LoVo (cell line): ENCODE results near the gene MRPS34.
"Not testable (repeated sequence)": the region's sequence is repeated elsewhere in the genome, so short reads cannot be mapped to it uniquely, and the experiment has no call there.

Experiments used
- DNase-seq: peaks from one replicate; pipeline ENCODE4 v3.0.0-alpha.2; 2016; ENCODE audit warnings: low spot score

The MRPS34 gene

DNA sequence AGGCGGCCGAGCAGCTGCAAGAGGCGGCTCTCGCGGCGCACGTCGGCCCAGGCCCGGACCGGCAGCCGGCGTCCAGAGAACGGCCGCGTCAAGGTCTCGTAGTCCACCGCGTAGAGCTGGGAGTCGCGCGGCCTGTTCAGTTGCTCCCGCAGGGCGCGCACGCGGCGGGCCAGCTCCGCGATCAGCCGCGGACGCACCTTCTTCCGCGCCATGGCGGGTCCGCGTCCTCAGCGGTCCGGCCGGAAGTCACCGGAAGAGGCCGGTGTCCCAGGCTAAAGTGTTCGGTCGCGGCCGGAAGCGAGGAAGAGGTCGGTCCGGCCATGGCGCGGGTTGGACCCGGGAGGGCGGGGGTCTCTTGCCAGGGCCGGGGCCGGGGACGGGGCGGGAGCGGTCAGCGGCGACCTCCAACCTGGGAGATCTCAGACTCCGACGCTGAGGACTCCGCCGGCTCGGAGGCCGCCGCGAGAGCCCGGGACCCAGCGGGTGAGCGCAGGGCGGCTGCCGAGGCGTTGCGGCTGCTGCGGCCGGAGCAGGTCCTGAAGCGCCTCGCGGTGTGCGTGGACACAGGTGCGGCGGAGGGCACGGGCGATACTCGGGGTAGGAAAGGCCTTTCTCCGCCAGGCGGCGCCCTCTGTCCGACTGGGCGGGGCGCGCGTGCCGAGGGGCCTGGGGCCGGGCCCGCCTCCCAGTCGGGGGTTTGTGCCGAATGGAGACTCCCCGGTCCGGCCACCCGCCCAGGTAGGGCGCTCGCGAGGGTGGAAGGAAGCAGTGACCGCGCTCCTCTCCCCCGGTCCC lies at the start of gene MRPS34:
Gene MRPS34 (minus strand): TSS at position 227 of the 795 bp plus-strand sequence. CDS start 15 bp downstream, at position 212.
- DNase-seq: peak; percentile 91

DNA sequence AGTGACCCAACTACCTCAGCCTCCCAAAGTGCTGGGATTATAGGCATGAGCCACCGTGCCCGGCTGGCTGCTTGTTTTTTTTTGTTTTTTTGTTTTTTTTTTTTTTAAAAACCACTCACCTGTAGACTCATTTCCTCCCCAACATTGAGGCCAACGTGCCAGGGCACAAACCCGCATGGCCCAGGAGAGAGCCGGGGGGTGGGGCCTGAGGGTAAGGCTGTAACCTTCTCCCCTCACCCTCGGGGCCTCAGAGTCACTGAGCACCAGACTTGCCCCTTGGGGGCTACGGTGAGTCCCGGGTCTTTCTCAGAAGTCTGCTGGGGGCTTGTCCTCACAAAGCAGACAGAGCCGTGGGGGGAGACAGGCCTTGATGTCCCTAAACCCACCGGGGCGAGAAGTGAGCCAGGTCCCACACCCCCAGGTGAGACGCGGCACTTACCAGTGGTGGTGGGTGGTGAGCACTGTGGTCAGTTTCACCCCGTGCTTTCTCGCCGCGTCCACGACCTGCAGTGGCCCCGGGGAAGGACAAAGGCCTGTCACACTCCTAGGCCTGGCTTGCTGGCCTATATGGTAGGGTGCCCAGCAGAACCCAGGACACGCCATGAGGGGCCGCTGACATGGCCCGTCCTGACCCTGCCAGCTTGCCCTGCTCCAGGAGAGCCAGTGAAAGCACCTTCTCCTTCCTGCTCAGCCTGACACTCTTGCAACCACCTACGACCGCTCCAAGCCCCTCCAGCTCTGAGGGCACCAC lies 49.1 kb upstream of the MRPS34 start:
- no peak for DNase-seq

DNA sequence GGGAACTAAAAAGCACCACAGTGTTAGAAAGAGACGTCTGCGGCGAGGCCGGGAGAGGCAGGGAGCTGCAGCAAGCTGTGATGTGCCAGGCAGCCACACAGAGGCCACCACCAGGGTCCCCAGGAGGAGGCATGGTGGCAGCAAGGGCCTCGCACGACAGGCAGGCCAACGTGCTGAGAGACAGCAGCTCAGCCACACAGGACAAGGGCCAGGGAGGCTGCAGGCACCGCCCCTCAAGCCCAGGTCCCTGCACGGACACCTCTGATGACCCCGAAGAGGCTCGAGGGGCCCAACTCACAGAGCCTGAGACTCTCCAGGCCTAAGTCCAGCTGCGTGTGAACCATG lies 48.0 kb upstream of the MRPS34 start:
- DNase-seq: no peak

DNA sequence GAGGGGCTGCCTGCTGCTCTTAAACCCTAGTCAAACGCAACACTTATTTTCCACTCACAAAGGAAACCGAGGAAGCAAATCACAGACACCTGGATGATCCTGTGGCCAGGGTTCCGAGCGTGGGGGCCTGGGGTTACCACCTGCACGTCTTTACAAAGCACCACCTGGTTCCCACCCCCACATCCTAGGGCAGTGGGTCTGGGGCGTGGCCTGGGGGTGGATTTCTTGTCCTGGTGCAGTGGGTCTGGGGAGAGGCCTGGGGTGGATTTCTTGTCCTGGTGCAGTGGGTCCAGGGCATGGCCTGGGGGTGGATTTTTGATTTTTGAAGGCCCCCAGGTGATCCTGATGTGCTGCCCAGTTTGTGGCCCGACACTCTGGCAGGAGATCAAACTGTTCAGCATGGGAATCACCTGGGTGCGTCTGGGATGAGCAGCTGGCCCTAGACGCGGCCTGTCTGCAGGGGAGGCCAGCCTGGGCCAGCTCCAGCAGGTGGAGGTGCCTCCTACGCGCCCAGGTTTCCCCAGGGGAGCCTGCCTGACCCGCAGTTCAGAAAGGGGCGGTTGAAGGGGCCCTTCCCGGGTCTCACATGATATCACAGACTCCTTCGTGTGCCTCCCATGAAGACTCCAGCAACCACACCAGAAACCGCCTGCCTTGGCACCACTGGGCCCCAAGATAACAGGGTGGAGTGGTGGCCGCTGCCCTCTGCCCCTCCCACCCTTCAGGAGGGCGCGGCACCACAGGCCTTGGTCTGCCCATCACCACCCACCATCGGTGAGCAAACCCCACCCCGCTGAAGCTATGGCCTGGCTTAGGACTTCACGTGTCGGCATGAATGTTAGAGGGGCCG lies 47.4 kb upstream of the MRPS34 start:
- no peak for DNase-seq

DNA sequence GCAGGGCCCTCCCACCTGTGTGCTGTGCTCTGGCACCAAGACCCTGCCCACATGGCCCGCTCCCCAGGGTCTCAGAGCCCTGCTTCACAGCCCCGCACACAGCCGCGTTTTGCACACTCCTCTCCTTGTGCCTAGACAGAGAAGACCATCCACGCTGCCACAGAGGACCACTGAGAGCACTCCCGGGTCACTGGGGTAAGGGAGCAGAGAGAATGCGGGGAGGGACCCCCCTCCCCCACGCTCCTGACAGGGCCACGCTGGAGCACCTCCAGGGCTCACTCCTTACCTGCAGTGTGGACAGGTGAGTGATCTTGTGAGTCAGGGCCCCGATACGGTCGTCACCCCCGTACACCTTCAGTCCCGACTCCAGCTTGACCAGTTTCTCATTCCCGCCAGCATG lies 46.7 kb upstream of the MRPS34 start:
- DNase-seq: no peak

- no peak for DNase-seq
Observed at GRCh38 chr16:1818873-1819525, 46.1 kb upstream of the MRPS34 start.

DNA sequence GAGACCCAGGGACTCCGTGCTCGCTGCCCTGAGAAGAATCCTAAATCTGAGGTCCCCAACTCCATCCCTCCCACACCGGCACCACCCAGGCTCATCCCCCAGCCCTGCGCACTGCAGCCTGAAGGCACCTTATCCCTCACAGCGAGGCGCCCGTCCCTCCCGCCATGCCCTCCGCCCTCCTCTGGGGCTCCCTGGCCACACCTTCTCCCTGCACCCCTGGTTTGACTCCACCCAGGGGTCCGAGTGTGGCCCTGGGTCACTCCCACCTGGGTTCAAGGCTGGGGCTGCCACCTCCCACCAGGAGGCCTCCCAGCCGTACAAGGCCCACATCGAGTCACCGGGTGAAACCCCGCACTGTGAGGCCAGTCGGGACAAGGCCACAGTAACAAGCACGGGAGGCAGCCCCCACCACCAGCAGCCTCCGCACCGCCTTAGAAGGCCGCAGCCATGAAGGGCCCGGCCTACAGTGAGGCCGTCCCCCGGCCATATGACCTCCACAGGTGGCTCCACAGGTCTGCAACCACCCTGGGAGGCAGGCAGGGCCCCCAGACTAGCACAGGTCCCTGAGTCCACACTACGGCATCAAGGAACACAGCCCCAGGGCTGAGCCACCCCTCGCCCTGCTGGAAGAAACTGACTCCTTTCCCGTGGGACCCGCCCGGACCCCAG lies 45.4 kb upstream of the MRPS34 start:
- DNase-seq: no peak

DNA sequence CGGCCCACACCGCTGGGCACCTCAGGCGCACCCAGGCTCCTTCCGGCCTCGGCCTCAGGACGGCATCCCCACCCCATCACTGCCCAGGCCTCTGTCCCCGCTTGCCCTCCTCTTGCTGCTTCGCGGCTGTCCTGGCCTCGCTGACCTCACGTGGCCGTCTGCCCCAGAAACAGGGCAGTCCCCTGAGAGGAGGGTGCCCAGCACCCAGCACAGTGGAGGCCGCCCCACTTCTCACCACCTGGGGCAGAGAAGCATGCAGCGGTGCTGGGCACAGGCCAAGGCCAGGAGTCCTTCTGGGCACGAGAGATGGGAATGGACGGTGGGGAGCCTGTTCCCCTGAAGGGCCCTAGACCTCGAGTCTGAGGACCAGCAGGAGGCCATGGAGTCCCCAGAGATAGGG lies 44.8 kb upstream of the MRPS34 start:
- DNase-seq: no peak

DNA sequence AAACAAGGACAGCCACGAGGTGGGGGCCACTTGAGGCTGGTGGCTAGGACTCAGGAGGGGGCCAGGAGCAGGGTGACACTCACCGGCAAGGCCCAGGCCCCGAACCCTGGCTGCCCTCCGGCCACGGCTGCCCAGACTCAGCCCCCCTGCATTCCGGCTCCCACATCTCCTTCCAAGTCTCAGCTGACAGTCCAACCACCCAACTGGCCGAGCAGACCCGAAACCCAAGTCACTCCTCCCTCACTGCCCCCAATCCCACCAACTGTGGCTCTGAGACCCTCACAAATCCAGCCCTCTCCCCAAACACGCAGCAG lies 44.3 kb upstream of the MRPS34 start:
- DNase-seq: no peak

DNA sequence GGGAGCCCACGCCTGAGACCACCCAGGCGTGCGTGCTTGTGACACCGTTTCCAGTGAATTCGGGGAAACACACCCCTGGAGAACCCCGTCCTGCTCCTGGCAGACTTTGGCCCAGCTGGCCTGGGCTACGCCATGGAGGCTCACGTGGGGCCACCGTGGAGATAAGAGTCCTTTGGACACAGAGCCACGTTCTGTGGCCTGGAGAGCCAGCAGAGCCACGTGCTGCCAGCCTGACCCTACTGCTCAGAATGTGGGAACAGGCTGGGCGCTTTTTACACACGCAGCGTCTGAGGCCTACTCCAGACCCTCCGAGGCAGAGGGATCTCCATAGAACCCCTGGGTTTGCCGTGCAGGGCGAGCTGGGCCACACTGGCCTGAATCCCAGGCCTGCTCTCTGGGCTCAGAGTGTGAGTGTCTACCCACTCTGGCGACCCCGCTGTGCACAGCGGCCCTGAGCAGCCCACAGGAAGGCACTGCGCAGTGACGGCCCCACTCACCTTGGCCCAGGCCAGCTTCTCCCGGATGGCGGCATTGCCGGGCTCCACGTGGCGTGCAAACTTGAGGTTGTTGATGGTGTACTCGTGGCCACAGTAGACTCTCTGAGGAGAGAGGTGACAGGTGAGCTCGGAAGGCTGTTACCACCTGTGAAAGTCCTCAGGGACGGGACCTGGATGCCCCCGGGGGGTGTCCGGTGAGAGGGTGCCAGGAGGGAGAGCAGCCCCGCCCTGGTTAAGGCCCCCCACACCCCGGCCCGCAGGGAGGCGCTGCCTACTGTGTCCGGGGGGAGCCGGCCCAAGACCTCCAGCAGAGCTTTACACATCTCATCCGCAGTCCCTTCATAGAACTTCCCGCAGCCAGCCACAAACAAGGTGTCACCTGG lies 43.7 kb upstream of the MRPS34 start:
- no peak for DNase-seq

DNA sequence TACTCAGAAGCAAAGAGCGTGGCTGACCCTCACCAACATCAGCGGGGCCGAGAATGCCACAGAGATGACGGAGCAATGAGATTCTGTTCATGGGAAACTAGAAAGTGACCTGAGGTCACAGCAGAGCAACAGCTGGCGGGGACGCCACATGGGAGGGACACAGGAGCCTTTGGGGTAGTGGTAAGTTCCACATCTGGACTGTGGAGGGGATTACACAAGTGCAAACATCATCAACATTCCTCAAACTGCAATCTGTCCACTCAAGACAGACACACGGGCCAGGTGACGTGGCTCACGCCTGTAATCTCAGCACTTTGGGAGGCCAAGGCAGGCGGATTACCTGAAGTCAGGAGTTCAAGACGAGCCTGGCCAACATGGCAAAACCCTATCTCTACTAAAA lies 42.5 kb upstream of the MRPS34 start:
- no peak for DNase-seq

DNA sequence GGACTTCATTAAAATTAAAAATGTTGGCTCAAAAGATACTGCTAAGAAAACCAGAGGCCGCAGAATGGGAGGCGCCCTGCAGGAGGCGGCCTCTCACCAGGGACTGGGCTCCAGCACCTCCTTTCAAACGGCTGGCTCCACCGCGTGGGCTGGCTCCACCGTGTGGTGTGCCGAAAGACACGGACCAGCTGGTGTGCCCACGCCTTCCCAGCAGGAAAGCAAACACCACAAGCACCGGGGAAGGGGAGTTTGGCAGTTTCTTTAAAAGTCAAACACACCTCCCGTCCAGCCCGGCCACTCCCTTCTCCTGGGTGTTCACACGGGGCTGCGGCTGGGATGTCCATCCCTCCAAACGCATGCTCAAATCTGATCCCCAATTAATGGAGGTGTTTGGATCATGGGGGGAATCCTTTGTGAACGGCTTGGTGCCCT lies 39.8 kb upstream of the MRPS34 start:
- peak; percentile 15 for DNase-seq

DNA sequence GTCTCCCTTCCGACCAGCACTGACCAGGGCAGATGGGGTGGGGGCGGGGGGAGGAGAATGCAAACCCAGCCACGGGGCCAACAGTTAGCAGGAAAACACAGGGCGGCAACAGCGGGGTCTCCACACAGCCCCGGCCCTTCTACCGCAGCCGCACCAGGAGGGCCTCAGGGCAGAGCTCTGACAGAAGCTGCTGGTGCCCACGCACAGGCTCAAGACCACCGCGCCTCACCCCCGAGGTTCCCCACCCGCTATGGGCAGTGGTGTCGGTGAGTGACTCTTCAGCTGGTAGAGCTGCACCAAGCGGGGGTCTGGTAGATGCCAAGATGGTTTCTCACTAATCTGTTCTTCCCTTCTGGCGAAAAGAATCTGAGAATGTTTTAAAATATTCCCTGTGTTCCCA lies 37.6 kb upstream of the MRPS34 start:
- DNase-seq: no peak

DNA sequence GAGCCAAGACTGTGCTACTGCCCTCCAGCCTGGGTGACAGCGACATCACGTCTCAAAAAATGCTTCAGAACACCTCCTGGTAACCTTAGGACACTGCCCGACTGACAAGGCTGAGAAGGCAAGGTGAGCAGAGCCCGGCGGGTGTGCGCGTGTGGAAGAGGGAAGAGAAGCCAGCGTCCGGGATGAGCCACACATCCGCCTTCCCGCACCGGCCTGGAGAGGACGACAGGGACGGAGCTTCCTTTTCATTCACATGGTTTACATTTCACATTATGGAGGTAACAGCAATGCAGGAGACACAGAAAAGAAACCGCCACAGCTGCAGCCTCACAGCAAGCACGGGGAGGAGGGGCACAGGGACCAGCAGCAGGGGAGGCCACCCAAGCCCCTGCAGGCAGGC lies 37.2 kb upstream of the MRPS34 start:
- DNase-seq: no peak

DNA sequence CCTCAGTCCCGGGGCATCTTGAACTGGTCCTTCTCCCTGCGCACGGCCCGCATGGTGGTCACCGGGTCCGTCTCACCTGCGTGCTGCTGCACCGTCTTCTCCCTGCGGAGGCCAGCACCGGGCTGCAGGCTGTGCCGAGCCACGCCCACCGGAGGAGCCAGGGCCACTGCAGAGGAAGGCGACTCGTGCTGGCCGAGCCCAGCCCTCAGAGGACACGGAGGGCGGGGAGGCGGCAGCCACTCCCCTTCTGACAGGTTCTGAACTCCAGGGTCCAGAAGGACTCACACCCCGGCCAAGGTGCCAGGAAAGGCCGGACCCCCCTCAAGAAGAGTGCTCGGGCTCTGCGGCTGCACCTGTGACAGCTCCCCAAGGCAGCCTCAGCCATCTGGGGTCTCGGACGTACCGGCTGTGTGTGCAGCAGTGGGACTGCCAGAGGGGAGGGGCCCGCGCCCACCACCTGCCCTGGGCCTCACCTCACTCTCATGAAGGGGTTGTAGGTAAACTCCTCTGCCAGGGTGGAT lies 36.4 kb upstream of the MRPS34 start:
- no peak for DNase-seq

DNA sequence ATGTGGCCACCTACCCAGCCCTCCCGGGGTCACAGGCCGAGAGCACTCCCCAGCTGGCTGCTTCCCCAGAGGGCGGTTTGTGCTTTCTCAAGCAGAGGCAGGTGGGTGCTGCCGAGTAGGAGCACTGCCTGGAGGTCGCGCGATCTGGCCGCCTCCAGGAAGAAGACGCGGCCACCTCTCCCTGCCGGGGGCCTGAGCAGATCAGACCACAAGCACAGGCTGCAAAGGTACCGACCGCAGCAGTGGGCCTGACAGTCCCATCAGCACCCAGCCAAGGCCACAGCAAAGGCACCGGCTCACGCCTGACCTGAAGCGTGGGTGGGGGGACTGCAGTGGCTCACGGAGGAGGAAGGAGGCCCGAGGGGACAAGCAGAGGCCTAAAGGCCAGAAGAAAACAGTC lies 35.8 kb upstream of the MRPS34 start:
- DNase-seq: no peak

GRCh38 chr16:1807626-1808025 lies 34.7 kb upstream of the MRPS34 start:
- no peak for DNase-seq

GRCh38 chr16:1800701-1801100 lies 27.8 kb upstream of the MRPS34 start:
- no peak for DNase-seq

- DNase-seq: not testable (repeated sequence)
Observed at GRCh38 chr16:1799263-1799662, 26.3 kb upstream of the MRPS34 start.

- no peak for DNase-seq
Observed at GRCh38 chr16:1794908-1795666, 22.2 kb upstream of the MRPS34 start.
